GM23338 (cell line): ENCODE measurements around the gene SLC1A4. TPM values are rescaled to one million over a fixed set of nuclear protein-coding genes. Genes with fewer than 3 reads are reported as not detected.

ENCODE experiments used
- ATAC-seq: fragments of 200-7000 bp; cut with Tn5 transposase; 3 replicates; pipeline ENCODE4 v1.9.1; 2020
- DNase-seq: peaks from one replicate; pipeline ENCODE4 v3.0.0-alpha.2; 2015; ENCODE audit warnings: low spot score
- H2AFZ ChIP-seq: fragments of 200-600 bp; sonication (generic); 2 replicates; pipeline ENCODE4 v1.8.0; 2016; ENCODE audit warnings: antibody characterized with exemption, mild to moderate bottlenecking, moderate library complexity
- H3F3A ChIP-seq: fragments of 200-600 bp; sonication (generic); replicated peaks from 2 replicates; pipeline ENCODE4 v1.8.0; 2017; ENCODE audit warnings: antibody characterized with exemption, mixed run types, low read depth
- H3K27ac ChIP-seq: fragments of 200-600 bp; sonication (generic); 2 replicates; pipeline ENCODE4 v1.6.1; 2016; ENCODE audit warnings: low read depth
- H3K27me3 ChIP-seq: fragments of 200-600 bp; sonication (generic); 2 replicates; pipeline ENCODE4 v1.8.0; 2016; ENCODE audit warnings: mild to moderate bottlenecking, mixed run types, moderate library complexity; ENCODE audit not compliant: insufficient read depth
- H3K36me3 ChIP-seq: fragments of 200-600 bp; sonication (generic); 2 replicates; pipeline ENCODE4 v1.8.0; 2016; ENCODE audit warnings: mild to moderate bottlenecking; ENCODE audit not compliant: insufficient read depth
- H3K4me1 ChIP-seq: fragments of 200-600 bp; sonication (generic); 2 replicates; pipeline ENCODE4 v1.8.0; 2016; ENCODE audit warnings: mild to moderate bottlenecking, moderate library complexity; ENCODE audit not compliant: insufficient read depth
- H3K4me2 ChIP-seq: fragments of 200-600 bp; sonication (generic); 2 replicates; pipeline ENCODE4 v1.7.1; 2017; ENCODE audit warnings: mixed run types
- H3K4me3 ChIP-seq: fragments of 200-600 bp; sonication (generic); 2 replicates; pipeline ENCODE4 v1.6.1; 2016; ENCODE audit warnings: mixed run types
- H3K79me2 ChIP-seq: fragments of 200-600 bp; sonication (generic); replicated peaks from 2 replicates; pipeline ENCODE4 v1.8.0; 2017; ENCODE audit warnings: mild to moderate bottlenecking; ENCODE audit not compliant: insufficient read depth
- H3K9me2 ChIP-seq: fragments of 200-600 bp; sonication (generic); 2 replicates; pipeline ENCODE4 v1.8.0; 2017; ENCODE audit not compliant: insufficient read depth
- H4K20me1 ChIP-seq: fragments of 200-600 bp; sonication (generic); replicated peaks from 2 replicates; pipeline ENCODE4 v1.8.0; 2017; ENCODE audit warnings: mild to moderate bottlenecking; ENCODE audit not compliant: insufficient read depth
- H3K27ac Mint-ChIP-seq: 2 replicates; pipeline ENCODE4 v1.8.0; 2020; ENCODE audit warnings: inconsistent platforms, mild to moderate bottlenecking, moderate library complexity, mixed read lengths
- H3K27me3 Mint-ChIP-seq: 3 replicates; pipeline ENCODE4 v1.8.0; 2022; ENCODE audit warnings: low read depth, mild to moderate bottlenecking, moderate library complexity, mixed read lengths, inconsistent platforms; ENCODE audit not compliant: insufficient read depth, poor library complexity
- H3K36me3 Mint-ChIP-seq: 3 replicates; pipeline ENCODE4 v1.8.0; 2021; ENCODE audit warnings: low read depth, mild to moderate bottlenecking, inconsistent platforms, moderate library complexity, mixed read lengths
- H3K4me1 Mint-ChIP-seq: 3 replicates; pipeline ENCODE4 v1.8.0; 2020; ENCODE audit warnings: mild to moderate bottlenecking, inconsistent platforms, mixed read lengths
- H3K4me3 Mint-ChIP-seq: 3 replicates; pipeline ENCODE4 v1.8.0; 2021; ENCODE audit warnings: moderate library complexity, mild to moderate bottlenecking, inconsistent platforms, mixed read lengths
- H3K9me3 Mint-ChIP-seq: 3 replicates; pipeline ENCODE4 v1.8.0; 2020; ENCODE audit warnings: moderate library complexity, mild to moderate bottlenecking, inconsistent platforms, mixed read lengths
- CTCF ChIP-seq, 2 experiments: fragments of 200-600 bp in 1 of 2; sonication (generic) in 1 of 2; conservative IDR thresholded peaks; 2 replicates each; pipeline versions ENCODE4 v1.5.1 to v1.6.1; 2016 to 2017; ENCODE audit warnings: antibody characterized with exemption in 2 of 2, low read depth in 2 of 2, mild to moderate bottlenecking in 2 of 2, moderate library complexity in 1 of 2
- EZH2 ChIP-seq: fragments of 200-600 bp; sonication (generic); IDR thresholded peaks from one replicate; pipeline ENCODE4 v1.8.0; 2017; ENCODE audit warnings: antibody characterized with exemption, mild to moderate bottlenecking, low read depth; ENCODE audit not compliant: unreplicated experiment
- REST ChIP-seq: IDR thresholded peaks from one replicate; pipeline ENCODE4 v1.6.1; 2018; ENCODE audit warnings: antibody characterized with exemption; ENCODE audit not compliant: unreplicated experiment
- ZNF114 ChIP-seq: fragments of 250-450 bp; sonication (Bioruptor Pico); IDR thresholded peaks from 2 replicates; pipeline ENCODE4 v1.5.0; 2020; ENCODE audit warnings: mild to moderate bottlenecking, moderate library complexity
- ZNF331 ChIP-seq: fragments of 250-450 bp; sonication (Bioruptor Pico); IDR thresholded peaks from 2 replicates; pipeline ENCODE4 v1.5.0; 2020; ENCODE audit warnings: low read depth, mild to moderate bottlenecking, moderate library complexity
- ZNF462 ChIP-seq: fragments of 250-450 bp; sonication (Bioruptor Pico); IDR thresholded peaks from 2 replicates; pipeline ENCODE4 v1.5.0; 2020; ENCODE audit warnings: mild to moderate bottlenecking, moderate library complexity
- long read RNA-seq: library from polyadenylated mRNA; unstranded; transcript quantifications from one replicate; pipeline ENCODE4 v2.0.0, GENCODE V29; 2020; ENCODE audit not compliant: unreplicated experiment
- polyA plus RNA-seq: library from polyadenylated mRNA; unstranded; fragments of >200 nt; fragmentation: Nextera tagmentation; extraction: Ambion mirVana; gene quantifications from 2 replicates; pipeline ENCODE4 v1.2.1, GENCODE V29; 2016
- total RNA-seq: library from RNA; depleted of rRNA; stranded (reverse); fragments of >200 nt; shearing (Covaris generic); gene quantifications from 2 replicates; pipeline ENCODE4 v1.2.3, GENCODE V29; 2014; rRNA removed

SLC1A4 gene
- total RNA-seq (2.2 and 2.7 TPM in 2 replicates), polyA plus RNA-seq (1.3 TPM in 2 replicates)
- long read RNA-seq, partial matches to known transcripts, result 3 of 4 reads
- long read RNA-seq, other reads (novel, unspliced or antisense), result 1 of 4 reads

- H3K27ac Mint-ChIP-seq, result no peak within 1 kb of the TSS
- Histone ChIP-seq H3K79me2 (0 out of 2 replicates have a peak, but pooled peaks cover 3% of the 10 kb centered on the region), H2AFZ (peak within 1 kb of the TSS; percentile 88), H3K4me1 (peaks cover 7% of the 10 kb centered on the region; the same call in 1 of the 2 replicates), H3K36me3 (no peaks in the 10 kb centered on the region), H4K20me1 (peaks cover 8% of the 10 kb centered on the region), H3K4me3 (peak within 1 kb of the TSS; percentile 89), H3K9me2 (no peaks in the 10 kb centered on the region), H3K4me2 (peak within 1 kb of the TSS; percentile 94), H3F3A (0 out of 2 replicates have a peak, but pooled peaks cover 3% of the 10 kb centered on the region), H3K27me3 (peaks cover 70% of the 10 kb centered on the region), H3K27ac (no peak within 1 kb of the TSS)
- peaks cover 46% of the 10 kb centered on the region for H3K27me3 Mint-ChIP-seq
- peak; percentile 61 for ATAC-seq
- H3K9me3 Mint-ChIP-seq, result peaks cover 2% of the 10 kb centered on the region; the same call in 1 of the 3 replicates
- peak; percentile 55 for TF ChIP-seq EZH2
- TF ChIP-seq ZNF331 (CRISPR knock-in tag), result no peak
- peak within 1 kb of the TSS; percentile 82 for H3K4me3 Mint-ChIP-seq
- H3K4me1 Mint-ChIP-seq, result peaks cover 16% of the 10 kb centered on the region
- peaks cover 7% of the 10 kb centered on the region; the same call in 1 of the 3 replicates for H3K36me3 Mint-ChIP-seq
- DNase-seq, result peak; percentile 81
These were observed at the start of gene SLC1A4 for GRCh38 chr2:64989126-64989981. Gene SLC1A4 (plus strand): TSS chr2:64989399. CDS start chr2:64989644, 245 bp downstream.

- H3K27ac ChIP-seq, result no peak overlapping the region
These were observed 48.1 kb upstream of the SLC1A4 start for GRCh38 chr2:64941143-64941542.

More at GRCh38 chr2:64941143-64941542, 48.1 kb upstream of the SLC1A4 start:
- Histone ChIP-seq H3F3A (no peaks in the 10 kb centered on the region), H3K4me1 (peaks cover 26% of the 10 kb centered on the region; the same call in 1 of the 2 replicates), H3K9me2 (no peaks in the 10 kb centered on the region; the same call in 1 of the 2 replicates), H3K36me3 (no peaks in the 10 kb centered on the region; the same call in 1 of the 2 replicates), H3K4me2 (no peak overlapping the region), H3K79me2 (no peaks in the 10 kb centered on the region), H4K20me1 (no peaks in the 10 kb centered on the region), H3K27me3 (no peaks in the 10 kb centered on the region), H3K4me3 (no peak overlapping the region), H2AFZ (no peak overlapping the region)
- H3K9me3 Mint-ChIP-seq, result no peaks in the 10 kb centered on the region; the same call in 2 of the 3 replicates
- H3K4me1 Mint-ChIP-seq, result peaks cover 24% of the 10 kb centered on the region
- no peak overlapping the region for H3K4me3 Mint-ChIP-seq
- peak in 1 of 2 experiments; percentile 20; a peak in 2 of 4 replicates for TF ChIP-seq CTCF (conservative IDR thresholded peaks at IDR 0.05; ENCODE audit: low read depth in 2 of 2)
- no peak for TF ChIP-seq ZNF462
- no peak for TF ChIP-seq ZNF114 (CRISPR knock-in tag)
- no peak for TF ChIP-seq REST
- 0 out of 3 replicates have a peak, but pooled peaks cover under 1% of the 10 kb centered on the region for H3K36me3 Mint-ChIP-seq
- ATAC-seq (no peak), DNase-seq (no peak)
- no peak overlapping the region for H3K27ac Mint-ChIP-seq
- H3K27me3 Mint-ChIP-seq, result peaks cover 7% of the 10 kb centered on the region
